Fibroblast of skin of scalp (primary cell): ENCODE measurements around the gene XIRP2. TPM values are rescaled to one million over a fixed set of nuclear protein-coding genes. Genes with fewer than 3 reads are reported as not detected.

ENCODE experiments used
- DNase-seq: peaks from one replicate; pipeline ENCODE4 v3.0.0-alpha.2; 2013
- polyA plus RNA-seq, 2 experiments: library from polyadenylated mRNA; unstranded; fragments of 120-200 nt; gene quantifications; one replicate each; pipeline ENCODE4 v1.2.1, GENCODE V29; 2013; ENCODE audit not compliant: insufficient read length in 2 of 2

XIRP2 gene
- 0.65 TPM for polyA plus RNA-seq (2013, experiment 1 of 2; ENCODE audit: insufficient read length)
- 3.3 TPM for polyA plus RNA-seq (2013, experiment 2 of 2; ENCODE audit: insufficient read length)

- DNase-seq, result no peak
These were observed at the start of gene XIRP2 for GRCh38 chr2:166888180-166888579. Gene XIRP2, plus strand, starts transcription at chr2:166888480. Its CDS starts 15,003 bp downstream, at chr2:166903483.

GRCh38 chr2:166841152-166841551, 47.1 kb upstream of the XIRP2 start:
- DNase-seq, result no peak

- DNase-seq, result no peak
These were observed 46.6 kb upstream of the XIRP2 start for GRCh38 chr2:166841679-166842078.

GRCh38 chr2:166844111-166844510, 44.2 kb upstream of the XIRP2 start:
- DNase-seq, result no peak

- DNase-seq, result no peak
These were observed 25.7 kb upstream of the XIRP2 start for GRCh38 chr2:166862468-166863132.

GRCh38 chr2:166867874-166868514, 20.3 kb upstream of the XIRP2 start:
- no peak for DNase-seq

- DNase-seq, result no peak
These were observed 17.9 kb upstream of the XIRP2 start for GRCh38 chr2:166870346-166870745.

GRCh38 chr2:166881177-166881576, 7.1 kb upstream of the XIRP2 start:
- no peak for DNase-seq

GRCh38 chr2:166882851-166883250, 5.4 kb upstream of the XIRP2 start:
- no peak for DNase-seq

- no peak for DNase-seq
These were observed 3.4 kb downstream of the XIRP2 start for GRCh38 chr2:166891727-166892126.

- no peak for DNase-seq
These were observed 4.1 kb downstream of the XIRP2 start for GRCh38 chr2:166892397-166892796.

- DNase-seq, result no peak
These were observed 7.0 kb downstream of the XIRP2 start for GRCh38 chr2:166895243-166895642.

GRCh38 chr2:166897666-166898065, 9.4 kb downstream of the XIRP2 start:
- no peak for DNase-seq

GRCh38 chr2:166899676-166900075, 11.4 kb downstream of the XIRP2 start:
- no peak for DNase-seq

GRCh38 chr2:166900700-166901099, 12.4 kb downstream of the XIRP2 start:
- no peak for DNase-seq

- no peak for DNase-seq
These were observed 13.1 kb downstream of the XIRP2 start for GRCh38 chr2:166901336-166901735.

- DNase-seq, result no peak
These were observed 28.7 kb downstream of the XIRP2 start for GRCh38 chr2:166916987-166917386.

GRCh38 chr2:166917415-166917814, 29.1 kb downstream of the XIRP2 start:
- DNase-seq, result no peak

- no peak for DNase-seq
These were observed 33.1 kb downstream of the XIRP2 start for GRCh38 chr2:166921261-166921896.

- no peak for DNase-seq
These were observed 36.7 kb downstream of the XIRP2 start for GRCh38 chr2:166924967-166925366.

GRCh38 chr2:166926657-166927056, 38.4 kb downstream of the XIRP2 start:
- no peak for DNase-seq

- DNase-seq, result no peak
These were observed 43.8 kb downstream of the XIRP2 start for GRCh38 chr2:166932032-166932431.

- no peak for DNase-seq
These were observed 46.5 kb downstream of the XIRP2 start for GRCh38 chr2:166934817-166935216.

GRCh38 chr2:166942377-166942776, 54.1 kb downstream of the XIRP2 start:
- DNase-seq, result no peak
